Retina (tissue), 1 donor: ENCODE results near the gene CD9.

Experiments used
- DNase-seq: peaks from one replicate; pipeline ENCODE4 v3.0.0-alpha.2; 2016

CD9 gene

DNA sequence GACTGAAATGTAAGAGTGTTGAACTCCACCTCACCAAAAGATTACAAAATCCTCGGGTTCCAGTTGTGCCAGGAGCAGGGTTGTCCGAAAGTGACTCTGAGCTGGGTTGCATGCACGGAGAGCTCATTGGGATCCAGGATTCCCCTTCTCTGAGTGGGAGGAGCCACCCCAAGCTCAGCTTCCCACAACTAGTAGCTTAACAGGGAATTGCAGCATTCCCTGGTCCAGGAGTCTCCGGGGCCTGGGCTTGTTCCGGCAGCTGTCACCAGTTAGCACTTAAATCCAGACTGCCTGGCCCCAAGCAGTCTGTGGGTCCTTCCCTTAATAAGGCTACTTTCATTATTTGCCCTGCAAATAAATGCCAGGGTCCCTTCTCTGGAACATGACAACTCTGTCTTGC, 50.1 kb downstream of the CD9 start:
- no peak for DNase-seq

DNA sequence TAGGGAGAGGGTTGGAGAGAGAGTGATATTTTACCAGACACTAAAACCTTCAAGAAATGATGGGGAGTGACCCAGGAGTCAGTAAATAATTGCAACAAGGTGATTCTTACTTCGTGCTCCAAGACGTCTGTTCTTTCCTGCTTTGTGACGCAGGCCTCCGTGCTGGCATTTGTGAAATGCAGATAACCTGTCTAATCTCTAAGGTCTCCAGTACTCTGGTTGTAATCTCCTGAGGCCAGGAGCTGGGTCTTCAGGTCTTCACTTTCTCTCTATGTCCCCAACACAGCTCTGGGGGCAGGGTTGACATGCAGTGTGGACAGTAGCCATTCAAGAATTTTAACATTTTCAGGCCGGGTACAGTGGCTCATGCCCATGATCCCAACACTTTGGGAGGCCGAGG, 53.1 kb downstream of the CD9 start:
- no peak for DNase-seq

DNA sequence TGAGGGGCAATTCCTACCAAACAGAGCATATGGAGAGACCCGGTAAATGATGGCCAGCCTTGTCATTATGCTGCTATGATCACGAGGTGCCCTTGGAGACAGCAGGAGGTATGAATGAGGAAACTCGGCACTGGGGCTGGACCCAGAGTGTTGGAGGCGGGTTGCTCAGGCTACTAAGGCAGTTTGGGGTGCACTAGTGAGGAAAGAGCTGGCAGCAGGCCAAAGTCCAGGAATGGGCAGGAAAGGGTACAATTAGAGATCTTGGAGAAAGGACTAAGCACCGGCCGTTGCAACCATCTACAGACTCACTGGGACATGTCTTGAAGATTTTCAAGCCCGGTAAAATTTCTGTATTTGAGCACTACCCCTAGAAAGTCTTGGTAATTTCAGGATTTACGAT, 54.3 kb downstream of the CD9 start:
- no peak for DNase-seq

DNA sequence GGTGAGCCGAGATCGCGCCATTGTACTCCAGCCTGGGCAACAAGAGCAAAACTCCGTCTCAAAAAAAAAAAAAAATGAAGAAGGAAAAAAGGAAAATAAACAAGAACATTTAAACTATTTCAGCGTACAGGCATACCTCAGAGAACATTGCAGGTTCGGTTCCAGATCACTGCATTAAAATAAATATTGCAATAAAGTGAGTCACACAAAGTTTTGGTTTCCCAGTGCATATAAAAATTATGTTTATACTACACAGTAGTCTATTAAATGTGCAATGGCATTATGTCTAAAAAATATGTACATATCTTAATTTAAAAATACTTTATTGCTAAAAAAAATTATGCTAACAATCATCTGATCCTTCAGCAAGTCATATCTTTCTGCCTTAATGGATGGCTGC, 56.8 kb downstream of the CD9 start:
- no peak for DNase-seq

DNA sequence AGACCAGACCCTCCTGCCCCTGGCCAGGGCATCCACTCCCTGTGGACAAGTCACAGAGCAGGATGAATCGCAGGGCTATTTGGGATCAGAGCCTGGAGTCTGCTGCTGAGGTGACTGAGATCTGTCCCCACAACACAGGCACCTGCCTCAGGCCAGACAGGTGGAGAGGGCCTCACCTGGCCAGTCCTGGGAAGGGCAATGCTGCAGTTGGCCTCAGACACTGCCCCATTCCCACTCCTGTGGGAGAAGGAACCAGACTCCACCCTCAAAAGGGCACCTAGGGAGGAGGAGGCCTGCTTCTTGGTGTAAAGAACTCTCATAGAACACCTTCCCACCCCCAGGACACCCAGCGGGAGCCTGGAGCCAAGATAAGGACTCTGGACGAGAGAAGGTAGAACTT, 62.0 kb downstream of the CD9 start:
- DNase-seq: no peak

DNA sequence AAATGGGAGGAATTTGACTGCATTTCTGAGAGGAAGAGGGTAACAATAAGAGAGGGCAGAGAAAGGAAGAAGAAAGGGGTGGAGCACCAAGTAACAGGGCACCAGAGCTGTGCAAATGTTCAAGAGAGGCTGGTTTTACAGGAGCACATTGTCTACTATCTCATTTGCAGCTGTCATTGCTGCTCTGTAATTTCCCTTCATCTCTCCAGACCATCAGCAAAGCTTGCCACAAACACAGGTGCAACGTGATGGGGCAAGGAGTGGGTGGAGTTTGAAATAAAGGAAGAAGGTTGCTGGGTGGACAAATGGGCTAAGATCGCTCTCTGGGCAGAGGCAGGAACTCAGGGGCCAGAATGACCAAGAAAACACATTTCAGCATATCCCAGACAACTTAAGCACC, 62.4 kb downstream of the CD9 start:
- no peak for DNase-seq

DNA sequence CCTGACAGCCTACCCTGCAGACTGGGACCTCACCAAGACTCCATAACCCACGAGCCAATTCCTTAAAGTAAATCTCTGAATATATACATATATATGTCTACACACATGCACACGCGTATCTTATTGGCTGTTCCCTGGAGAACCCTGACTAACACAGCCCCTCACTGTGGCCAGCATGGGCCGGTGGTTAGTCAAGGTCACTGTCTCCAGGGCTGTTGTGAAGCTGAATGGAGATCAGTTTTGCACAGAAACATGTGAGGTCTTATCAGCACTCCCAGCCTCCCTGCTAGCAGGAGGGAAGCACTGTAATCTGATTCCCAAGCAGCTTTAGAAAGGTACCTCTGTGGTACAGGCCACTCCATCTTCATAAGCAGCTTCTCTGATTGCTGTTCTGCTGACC, 63.7 kb downstream of the CD9 start:
- DNase-seq: no peak

DNA sequence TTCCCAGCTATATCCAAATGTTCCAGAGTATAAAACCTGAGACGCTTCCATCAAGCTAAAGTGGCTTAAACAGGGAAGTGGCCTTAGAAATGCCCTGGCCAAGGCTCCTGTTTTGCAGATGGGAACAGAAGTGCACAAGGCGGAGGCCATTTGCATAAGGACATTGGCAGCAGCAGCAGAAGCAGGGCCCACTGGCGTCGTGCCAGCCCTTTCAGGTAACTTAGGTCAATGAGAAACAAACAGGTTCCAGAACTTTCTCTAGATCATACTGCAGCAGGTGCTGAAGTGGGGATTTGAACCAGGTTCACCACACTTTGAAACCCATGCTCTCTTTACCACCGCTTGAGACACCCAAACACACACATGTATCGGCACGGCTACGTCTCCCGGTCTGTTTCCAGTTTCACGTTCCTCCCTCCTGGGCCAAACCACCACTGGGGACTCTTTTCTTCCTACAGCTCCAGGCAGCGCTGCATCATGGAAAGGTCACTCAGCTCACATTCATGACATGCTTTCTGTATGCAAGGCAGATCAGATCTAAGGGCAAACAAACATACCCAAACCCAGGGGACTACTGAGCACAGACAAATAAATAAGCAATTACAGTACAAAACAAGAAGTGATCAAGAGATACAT, 64.3 kb downstream of the CD9 start:
- no peak for DNase-seq

DNA sequence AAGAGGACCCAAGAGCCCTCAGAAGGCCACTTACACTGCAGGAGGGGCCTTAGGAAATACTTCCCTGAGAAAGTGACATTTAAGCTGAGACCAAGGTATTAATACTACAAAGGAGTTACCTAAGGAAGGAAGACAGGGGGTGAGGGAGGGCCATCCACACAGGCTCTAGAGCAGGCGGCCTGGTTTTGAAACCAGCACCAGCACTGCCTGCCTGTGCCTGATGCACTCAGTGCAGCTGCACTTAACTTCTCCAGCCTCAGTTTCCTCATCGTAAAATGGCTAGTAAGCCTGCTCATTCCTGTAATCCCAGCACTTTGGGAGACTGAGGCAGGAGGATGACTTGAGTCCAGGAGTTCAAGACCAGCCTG, 64.8 kb downstream of the CD9 start:
- no peak for DNase-seq

DNA sequence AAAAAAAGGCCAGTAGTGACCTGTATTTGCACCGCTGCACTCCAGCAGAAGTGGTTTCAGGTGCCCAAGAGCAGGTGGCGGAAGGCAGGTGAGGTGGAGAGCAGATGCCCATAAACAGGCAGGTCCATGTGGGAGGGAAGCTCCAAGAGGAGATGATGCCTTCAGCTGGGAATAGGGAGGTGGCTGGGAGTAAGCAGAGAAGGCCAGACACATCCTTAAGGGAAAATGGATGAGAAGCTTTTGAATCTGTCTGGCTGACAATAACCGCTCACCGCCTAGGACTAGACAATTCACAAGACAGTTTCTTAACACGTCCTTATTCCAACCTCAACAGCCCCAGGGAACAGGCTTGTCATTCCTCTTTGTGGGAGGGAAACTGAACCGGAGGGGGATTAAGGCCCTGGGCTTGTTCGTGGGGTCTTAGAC, 66.4 kb downstream of the CD9 start:
- peak; percentile 15 for DNase-seq

DNA sequence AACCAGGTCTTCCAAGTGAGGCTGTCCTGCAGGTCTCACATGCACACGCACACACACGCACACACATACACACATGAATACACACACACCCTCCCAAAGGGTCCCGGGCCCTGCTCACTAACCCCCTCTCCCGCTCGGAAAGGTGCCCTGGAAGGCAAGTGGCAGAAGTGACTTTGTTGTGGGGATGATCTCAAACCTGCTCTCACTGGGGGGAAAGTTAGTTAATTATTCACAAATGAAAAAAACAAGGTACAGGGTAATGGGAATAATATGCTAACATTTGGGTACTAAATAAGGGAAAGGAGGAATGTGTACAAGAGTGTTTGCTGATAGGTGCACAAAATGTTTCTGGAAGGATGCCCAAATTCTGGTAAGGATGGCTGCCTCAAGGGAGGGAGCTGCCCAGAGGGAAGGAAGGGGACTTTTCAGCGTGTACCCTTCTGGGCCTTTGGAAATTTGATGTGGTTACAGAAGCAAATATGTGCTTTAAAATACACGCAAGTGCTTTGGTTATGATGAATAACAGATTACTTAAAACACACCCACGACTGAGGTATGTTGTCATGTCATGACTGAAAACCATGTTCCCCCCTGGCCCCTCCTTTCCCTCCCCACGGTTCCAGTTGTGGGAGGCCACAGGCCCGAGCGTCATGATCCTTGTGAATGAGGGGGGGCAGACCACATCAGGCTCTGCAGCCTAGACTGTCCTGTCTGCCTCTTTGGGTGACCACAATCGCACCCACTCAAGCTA, 66.9 kb downstream of the CD9 start:
- DNase-seq: no peak

DNA sequence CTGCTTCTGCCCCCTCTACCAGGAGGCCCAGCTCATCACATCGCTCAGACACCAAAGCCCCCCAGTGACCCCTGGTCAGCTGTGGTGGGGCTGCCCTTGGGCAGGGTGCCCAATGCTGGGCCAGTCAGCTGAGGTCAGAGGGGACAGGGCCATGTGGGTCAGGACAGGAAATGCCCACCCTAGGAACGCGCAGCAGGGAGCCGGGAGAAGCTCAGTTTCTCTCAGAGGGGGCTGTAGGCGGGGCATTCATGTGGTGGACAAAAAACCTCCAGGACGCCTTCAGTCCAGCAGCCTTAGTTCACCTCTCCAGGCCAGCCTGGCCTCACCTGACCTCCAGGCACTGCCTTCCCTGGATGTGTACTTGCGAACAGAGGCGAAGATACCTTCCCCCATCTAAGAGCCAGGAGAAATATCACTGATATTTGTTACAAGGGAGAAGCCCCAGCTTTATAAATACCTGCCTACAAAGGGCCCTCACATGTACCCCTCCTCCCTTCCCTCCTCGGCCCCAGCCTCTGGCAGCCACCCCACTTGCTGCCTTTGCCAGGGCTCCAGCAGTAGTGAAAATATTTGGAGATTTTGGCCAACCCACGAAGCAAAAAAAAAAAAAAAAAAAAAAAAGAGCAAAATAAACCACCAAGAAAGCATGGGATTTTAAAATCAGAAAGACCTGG, 68.4 kb downstream of the CD9 start:
- no peak for DNase-seq

DNA sequence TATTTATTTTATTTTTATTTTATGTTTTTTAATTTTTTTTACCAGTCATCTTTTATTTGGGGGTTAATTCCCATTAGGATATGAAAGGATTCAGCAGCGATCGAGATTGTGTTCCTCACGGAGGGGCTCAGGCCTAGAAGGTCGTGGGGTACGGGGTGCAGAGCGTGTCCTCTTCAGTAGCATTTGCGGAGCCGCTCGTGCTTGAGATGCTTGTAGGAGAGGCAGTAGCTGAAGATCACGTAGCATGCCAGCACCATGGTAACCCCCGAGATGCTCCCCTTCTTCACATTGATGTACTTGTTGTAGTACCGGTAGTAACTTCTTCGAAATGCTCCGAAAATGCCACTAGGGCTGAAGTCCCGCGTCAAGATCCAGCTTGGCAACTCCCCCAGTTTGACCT, 69.8 kb downstream of the CD9 start:
- DNase-seq: no peak

DNA sequence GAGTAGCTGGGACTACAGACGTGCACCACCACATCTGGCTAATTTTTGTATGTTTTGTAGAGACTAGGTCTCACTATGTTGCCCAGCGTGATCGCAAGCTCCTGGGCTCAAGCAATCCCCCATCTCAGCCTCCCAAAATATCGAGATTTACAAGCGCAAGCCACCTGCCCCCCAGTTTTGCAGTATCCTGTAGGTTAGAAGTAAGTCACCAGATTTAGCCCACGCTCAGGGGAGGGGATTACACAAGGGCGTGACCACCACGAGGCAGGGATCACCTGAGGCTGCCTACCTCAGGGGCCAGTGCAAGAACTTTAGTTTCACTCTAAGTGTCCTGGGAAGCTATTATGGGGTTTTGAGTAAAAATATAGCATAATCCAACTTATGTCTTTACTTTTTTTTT, 71.1 kb downstream of the CD9 start:
- no peak for DNase-seq

DNA sequence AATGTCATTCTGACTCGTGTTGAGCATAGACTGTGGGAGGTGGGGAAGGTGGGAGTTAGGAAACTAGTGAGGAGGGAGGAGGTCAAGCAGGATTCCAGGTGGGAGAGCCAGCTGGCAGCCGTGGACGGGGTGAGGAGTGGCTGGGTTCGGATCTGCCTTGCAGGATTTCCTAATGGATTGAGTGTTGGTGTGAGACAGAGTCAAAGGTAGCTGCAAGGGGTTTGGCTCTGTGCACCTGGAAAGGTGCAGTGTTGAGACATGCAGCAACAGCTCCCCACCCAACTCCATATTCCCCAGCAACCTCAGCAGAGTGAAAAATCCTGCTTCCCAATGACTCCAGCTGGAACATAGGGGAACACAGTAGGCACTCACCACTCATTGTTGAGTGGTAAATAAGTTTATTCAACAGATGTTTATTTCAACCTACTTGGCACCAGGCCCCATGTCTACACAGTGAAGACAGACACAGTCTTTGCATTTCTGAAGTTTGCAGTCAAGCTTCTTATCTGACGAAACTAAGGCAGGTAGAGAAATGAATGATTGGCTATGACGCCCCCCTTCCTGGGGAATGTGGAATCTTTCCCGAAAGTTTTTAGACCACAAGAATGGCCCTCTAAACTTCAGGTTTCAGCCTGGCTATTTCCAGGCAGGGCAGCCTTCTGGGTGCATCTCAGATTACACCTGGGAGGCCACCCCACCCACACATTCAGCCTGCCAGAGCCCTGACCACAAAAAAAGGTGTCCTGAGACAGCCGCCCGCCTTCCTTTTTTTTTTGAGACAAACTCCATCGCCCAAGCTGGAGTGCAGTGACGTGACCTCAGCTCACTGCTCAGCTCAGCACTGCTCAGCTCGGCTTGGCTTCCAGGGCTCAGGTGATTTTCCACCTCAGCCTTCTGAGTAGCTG, 72.4 kb downstream of the CD9 start:
- no peak for DNase-seq

DNA sequence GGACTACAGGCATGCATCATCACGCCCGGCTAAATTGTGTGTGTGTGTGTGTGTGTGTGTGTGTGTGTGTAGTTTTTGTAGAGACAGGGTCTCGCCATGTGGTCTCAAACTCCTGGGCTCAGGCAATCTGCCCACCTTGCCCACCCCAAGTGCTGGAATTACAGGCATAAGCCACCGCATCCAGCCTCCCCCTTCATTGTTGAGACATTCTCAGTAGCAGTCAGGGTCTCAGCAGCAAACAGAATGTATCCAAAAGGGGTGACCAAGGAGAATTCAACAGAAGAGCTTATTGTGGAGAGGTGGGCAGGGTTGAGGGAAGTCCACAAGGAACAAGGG, 73.0 kb downstream of the CD9 start:
- no peak for DNase-seq

DNA sequence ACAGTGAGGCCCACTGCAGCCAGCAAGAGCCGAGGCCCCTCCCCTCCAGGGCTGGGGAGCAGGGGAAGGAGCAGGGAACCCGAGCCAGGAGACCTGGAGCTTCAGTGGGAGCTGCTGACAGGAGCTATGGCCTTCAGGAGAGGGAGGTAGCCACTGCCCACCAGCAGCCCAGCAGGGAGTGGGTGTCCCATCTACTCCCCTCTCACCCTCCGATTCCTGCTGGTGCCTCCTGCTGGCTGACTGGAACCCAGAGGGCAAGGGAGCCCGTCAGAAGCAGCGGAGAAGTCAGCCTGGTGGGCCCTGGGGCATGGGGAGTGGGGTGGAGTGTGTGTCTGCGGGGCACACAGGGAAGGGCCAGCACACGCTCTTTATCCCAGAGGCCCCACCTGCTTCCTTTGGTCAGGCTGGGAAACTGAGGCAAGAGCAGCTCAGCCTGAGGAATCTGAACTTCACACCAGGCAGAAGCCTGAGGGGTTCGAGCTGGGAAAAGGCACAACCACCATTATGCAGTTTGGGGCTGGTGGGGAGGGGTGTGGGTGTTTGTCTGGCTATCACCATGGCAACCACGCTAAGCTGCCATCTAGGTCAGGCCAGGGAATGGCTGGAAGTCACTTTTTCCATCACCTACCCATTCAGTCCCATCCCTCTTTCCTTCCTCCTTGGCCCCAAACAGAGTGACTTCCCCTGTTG, 73.5 kb downstream of the CD9 start:
- DNase-seq: peak; percentile 43

DNA sequence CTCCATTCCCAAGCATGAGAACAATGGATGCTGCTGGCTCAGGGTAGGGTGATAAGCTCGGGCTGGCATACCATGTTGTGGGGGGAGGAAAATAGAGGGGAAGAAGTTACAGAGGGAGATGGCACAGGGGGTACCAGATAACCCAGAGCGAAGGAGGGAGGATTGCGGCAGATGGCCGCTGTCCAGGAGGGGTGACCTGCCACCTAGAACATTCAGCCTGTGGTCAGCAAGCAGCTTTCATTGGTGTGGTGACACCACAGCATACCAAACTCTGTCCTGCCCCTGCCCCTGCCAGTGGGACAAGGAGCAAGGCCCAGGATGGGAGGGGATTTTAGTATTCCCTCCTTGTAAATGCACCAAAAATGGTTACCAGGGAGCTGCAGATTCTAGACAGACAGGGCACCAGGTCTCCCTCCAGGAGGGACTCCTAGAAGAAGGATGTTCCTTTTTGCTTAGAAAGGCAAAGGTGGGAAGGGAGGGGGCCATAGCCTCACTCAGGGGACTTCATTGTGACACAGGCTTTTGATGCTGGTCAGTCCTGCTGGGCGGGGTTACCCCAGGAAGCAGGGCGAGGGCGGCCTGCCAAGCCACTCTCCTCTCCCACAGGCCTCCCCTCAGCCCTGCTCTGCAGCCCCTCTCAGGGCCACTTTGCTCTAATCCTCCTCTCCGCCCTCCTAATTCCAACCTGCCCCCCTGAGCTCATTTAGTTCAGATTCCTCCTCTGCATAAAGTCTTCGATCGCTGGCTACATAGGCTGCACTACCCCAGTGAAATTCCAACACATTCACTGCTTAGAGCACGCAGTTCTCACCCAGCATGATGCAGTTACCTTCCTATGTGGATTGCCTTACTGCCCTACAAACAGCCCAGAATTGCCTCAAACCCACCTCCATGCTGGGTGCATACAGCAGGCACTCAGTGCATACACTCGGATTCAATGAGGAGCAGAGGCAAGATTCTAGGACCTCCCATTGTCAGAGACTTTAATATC, 74.3 kb downstream of the CD9 start:
- DNase-seq: peak; percentile 25

DNA sequence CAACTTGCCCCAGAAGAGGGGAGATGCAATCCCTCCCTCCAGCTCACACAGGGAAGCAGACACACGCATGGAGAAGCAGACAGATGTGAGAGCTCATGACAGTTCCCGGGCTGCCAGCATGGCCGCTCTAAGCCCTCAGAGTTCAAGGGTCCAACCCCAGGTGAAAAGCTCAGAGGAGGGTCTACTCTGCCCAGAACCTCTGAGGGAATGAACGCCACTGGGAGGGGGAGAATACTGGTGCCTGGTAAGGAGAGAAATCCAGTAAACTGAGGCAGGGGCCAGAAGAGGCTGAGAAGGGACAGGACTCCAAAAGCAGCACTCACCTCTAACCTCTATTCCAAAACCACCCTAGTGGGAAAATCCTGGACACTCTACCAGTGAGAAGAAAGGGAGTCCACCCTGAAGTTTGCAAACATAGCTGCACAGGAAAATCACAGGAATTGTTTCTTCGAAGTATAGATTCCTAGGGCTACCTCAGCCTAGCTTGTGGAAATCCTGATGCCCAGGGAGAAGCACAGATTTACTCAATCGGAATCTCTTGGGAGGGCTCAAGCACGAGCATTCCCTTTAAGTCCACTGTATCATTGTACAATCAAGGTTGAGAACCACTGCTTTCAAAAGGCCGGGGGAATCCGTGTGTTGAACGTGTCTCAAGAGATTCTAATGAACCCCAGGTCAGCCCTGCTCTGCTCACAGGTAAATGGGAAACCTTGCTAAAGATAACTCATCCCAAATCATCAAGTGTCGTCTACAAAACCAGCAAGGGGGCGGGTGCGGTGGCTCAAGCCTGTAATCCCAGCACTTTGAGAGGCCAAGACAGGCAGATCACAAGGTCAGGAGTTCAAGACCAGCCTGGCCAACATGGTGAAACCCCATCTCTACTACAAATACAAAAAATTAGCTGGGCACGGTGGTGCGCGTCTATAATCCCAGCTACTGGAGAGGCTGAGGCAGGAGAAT, 76.0 kb downstream of the CD9 start:
- DNase-seq: peak; percentile 75

DNA sequence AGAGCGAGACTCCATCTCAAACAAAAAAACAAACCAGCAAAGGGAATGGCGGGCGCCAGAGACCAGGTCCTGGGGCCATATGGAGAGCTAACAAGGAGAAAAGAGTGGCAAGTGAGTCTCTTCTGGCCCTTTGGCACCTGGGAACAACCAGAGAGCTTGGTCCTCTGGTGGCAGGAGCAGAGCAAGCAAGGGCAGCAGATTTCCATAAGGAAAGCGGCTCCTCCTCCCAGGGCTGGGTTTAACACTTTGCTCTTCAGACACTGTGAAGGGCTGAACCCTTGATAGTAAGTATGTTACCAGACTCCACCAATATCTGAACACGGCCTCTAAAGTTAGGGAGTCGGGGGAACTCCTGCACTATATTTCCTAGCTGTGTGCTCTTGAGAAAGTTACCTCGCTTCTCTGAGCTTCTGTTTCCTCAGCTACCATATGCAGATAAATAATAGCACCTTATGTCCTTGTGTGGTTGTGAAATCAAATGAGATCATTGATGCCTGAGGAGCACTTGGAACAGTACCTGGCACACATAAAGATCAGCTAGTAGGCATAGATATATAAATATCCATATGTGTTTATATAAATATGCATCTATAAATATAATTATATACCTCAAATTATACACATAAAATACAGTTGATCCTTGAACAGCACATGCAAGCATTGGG, 76.9 kb downstream of the CD9 start:
- no peak for DNase-seq
